Measurements from ENCODE around the gene NAA16. TPM values are rescaled to one million over a fixed set of nuclear protein-coding genes. Genes with fewer than 3 reads are reported as not detected.

Gene NAA16
- total and polyA plus RNA-seq, 10 of the 15 experiments (the other 5 are each of a cell fraction or from before 2014, with no cell fraction given), result 5.4 to 18.5 (median 13.2) TPM

- TF ChIP-seq ZBED1 (IDR thresholded peaks at IDR 0.05; ENCODE audit: borderline replicate concordance) (no peak), E4F1 (IDR thresholded peaks at IDR 0.05; ENCODE audit: borderline replicate concordance, partially characterized antibody) (no peak), EED (IDR thresholded peaks at IDR 0.05; ENCODE audit: low read depth) (no peak), SKIL (IDR thresholded peaks at IDR 0.05; ENCODE audit: low read depth, poor library complexity, severe bottlenecking) (no peak), NR2F1 (conservative IDR thresholded peaks at IDR 0.05) (no peak; the same call in 1 of the 2 replicates), ASH2L (IDR thresholded peaks at IDR 0.05; ENCODE audit: borderline replicate concordance, low read depth) (no peak), NRF1 (conservative IDR thresholded peaks at IDR 0.05; ENCODE audit: low read depth, low read length) (peak; percentile 84), ZNF24 (IDR thresholded peaks at IDR 0.05) (no peak), NR2C1 (IDR thresholded peaks at IDR 0.05) (no peak), PKNOX1 (IDR thresholded peaks at IDR 0.05) (no peak; the same call in 1 of the 2 replicates), MTA3 (IDR thresholded peaks at IDR 0.05; ENCODE audit: borderline replicate concordance, low read length) (no peak), RBBP5 (conservative IDR thresholded peaks at IDR 0.05) (no peak), RCOR1 (conservative IDR thresholded peaks at IDR 0.05; ENCODE audit: low read depth, low read length) (peak; percentile 69; the same call in 1 of the 2 replicates), ZNF217 (IDR thresholded peaks at IDR 0.05) (no peak), IRF4 (IDR thresholded peaks at IDR 0.05; ENCODE audit: low read depth, low read length) (peak; percentile 51; the same call in 1 of the 2 replicates), ZBTB4 (CRISPR knock-in tag; IDR thresholded peaks at IDR 0.05) (no peak), PAX8 (IDR thresholded peaks at IDR 0.05) (no peak), ATF2 (IDR thresholded peaks at IDR 0.05; ENCODE audit: low read length) (no peak), TCF7 (IDR thresholded peaks at IDR 0.05; ENCODE audit: borderline replicate concordance) (no peak)
These were observed at the start of gene NAA16 (continued) for GRCh38 chr13:41310963-41311405.

Measured in GM12878 (cell line).